Stimulated activated naive CD4-positive, alpha-beta T cell treated with Interleukin-2 at 50 U/mL for 16 hours (primary cell): ENCODE measurements around the gene HPS3.
"Not testable (repeated sequence)": the region's sequence is repeated elsewhere in the genome, so short reads cannot be mapped to it uniquely, and the experiment has no call there.

Source experiments
- DNase-seq: peaks from one replicate; lab custom pipeline; 2025; lab: John Stamatoyannopoulos, UW

The HPS3 gene

GRCh38 chr3:149195221-149195620 lies 65.8 kb downstream of the HPS3 start:
- DNase-seq = no peak

GRCh38 chr3:149196805-149197592 lies 67.6 kb downstream of the HPS3 start:
- not testable (repeated sequence) for DNase-seq

DNA sequence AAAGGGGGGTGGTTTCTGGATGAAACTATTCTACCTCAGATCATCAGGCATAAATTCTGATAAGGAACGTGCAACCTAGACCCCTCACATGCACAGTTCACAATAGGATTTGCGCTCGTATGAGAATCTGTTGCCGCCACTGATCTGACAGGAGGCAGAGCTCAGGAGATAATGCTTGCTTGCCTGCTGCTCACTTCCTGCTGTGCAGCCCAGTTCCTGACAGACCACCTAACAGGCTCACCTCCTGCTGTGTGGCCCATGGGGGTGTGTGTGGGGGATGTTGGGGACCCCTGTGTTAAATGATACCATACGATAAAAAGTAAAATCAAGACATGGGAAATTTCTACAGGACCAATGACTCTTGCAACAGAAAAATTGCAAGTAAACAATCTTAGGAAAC lies 68.2 kb downstream of the HPS3 start:
- no peak for DNase-seq

DNA sequence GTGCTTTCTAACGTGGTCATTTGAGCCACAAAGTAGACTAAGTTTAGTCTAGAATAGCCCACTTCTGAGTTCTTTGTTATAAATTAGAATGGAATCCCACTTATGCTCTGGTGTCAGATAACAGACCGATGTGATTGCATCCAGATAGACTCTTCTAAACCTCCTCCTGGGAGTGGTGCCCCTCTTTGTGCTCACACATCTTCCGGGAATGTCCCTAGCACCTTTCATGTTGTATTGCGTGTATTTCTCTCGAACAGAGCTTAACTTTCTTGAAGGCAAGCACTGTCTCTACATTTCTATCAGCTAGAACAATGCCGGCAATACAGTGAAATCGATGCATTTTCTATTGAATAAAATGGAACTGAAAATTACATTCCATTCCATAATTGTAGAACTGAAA lies 69.2 kb downstream of the HPS3 start:
- DNase-seq = no peak

- no peak for DNase-seq
Measured at GRCh38 chr3:149199474-149199873, 70.0 kb downstream of the HPS3 start.

DNA sequence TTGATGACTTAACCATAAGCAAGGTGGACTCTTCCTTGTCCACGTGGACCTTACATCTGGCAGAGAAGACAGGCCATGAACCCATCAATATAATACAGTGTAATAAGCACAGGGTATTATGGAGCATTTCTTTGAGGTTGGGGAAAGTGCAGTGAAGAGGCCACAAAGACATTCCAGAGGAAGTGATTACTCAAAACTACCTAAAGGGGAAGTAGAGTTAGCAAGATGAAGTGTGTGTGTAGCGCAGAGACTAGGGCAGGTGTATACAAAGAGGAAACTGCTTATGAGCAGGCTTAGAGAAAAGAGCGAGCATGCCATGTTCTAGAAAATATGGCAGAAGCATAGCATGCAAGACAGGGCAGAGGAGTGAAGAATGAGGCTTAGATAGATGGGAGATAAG lies 74.3 kb downstream of the HPS3 start:
- DNase-seq = no peak

DNA sequence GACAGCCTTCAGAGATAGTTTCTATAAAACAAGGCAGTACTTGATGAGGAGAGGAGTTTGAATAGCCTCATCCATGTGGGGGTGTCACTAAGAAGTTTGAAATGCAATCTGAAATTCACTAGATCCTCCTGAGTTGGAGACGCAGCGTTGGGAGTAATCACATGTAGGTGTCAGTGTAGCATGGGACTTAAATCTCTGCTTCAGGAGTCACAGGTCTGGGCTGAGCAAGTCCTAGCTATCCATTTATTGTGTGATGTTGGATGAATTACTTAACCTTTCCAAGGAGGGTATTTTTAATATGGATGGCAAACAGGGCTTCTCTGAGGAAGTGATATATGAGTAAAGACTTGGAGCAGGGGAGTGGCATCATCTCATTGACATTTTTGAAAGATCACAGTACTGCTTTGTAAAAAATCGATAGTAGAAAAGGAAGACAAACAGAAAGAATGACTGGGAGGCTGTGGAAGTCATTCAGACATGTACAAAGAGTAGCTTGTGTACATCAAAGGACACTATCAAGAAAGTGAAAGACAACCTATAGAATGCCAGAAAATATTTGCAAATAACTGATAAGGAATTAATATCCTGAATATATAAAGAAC lies 75.1 kb downstream of the HPS3 start:
- DNase-seq = no peak

DNA sequence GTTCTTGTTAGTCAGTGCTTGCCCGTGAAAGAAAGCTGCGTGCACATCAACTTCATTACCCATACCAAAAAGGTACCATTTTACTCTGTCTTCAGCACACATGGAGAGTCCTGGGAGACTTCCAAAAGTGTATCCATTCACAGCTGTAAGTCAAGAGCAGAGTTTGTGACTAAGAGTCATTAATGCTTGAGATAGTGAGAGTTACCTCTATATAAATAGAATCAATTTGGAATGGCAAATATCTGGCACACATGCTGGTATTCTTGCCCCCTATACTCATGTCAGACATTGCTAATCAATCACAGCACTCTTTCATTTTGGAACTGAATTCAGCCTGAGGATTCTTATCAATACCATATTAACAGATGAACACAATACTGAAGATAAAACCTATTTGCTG lies 78.0 kb downstream of the HPS3 start:
- no peak for DNase-seq

DNA sequence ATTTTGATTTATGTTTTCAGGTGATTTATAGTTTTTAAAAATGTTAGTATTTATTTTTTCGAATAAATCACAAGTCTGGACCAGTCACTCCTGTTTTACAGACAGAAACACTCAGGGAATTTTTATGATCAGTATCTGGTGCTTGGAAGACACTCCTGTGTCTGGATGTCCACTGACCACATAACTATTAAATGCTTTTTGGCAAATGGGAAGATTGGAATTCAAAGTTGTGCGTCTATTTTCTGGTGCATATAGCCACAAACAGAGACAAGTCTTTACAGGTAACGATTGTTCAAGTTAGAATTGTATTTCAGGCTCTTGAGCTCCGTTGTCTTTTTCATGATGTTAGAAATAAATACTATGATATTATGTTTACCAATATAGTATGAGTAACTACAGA lies 80.0 kb downstream of the HPS3 start:
- no peak for DNase-seq

DNA sequence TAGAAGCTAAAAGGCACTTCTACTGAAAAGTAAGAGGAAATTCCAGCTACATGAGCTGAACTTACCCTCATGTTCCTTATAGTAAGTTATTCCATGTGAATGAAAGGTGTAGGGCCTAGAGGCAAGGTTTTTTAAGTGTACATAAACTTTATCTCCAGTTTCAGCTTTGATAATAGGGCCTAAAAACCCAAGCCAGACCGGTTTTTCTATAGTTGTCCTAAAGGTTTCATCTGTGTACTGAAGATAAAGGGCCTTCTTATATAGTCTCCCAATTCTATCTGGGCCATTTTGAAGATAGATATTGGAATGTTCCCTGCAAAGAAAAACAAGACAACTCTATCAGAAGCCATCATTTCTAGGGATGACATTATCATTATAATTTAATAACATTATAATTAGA lies 82.9 kb downstream of the HPS3 start:
- DNase-seq = no peak

GRCh38 chr3:149214702-149215101 lies 85.3 kb downstream of the HPS3 start:
- no peak for DNase-seq

GRCh38 chr3:149215515-149215914 lies 86.1 kb downstream of the HPS3 start:
- no peak for DNase-seq

GRCh38 chr3:149216193-149216869 lies 86.9 kb downstream of the HPS3 start:
- DNase-seq = no peak

GRCh38 chr3:149217347-149217746 lies 87.9 kb downstream of the HPS3 start:
- DNase-seq = no peak

GRCh38 chr3:149219380-149220121 lies 90.1 kb downstream of the HPS3 start:
- not testable (repeated sequence) for DNase-seq

- no peak for DNase-seq
Measured at GRCh38 chr3:149221783-149222517, 92.5 kb downstream of the HPS3 start, which contains the start of gene CP. Gene CP, minus strand, starts transcription at chr3:149221829. Its CDS starts 37 bp downstream, at chr3:149221792.
